ENCODE results near the gene MYO10. TPM values are rescaled to one million over a fixed set of nuclear protein-coding genes. Genes with fewer than 3 reads are reported as not detected.

The MYO10 gene
- total and polyA plus RNA-seq, 2 donors (not counting 3 experiments of a cell fraction or from before 2014, with no cell fraction given) = 36.0 to 148 TPM

- ChIA-PET CTCF (interaction anchor here (0.8 to 2.3 kb wide), 3 partner anchors 9 to 347 kb away, joined by 3 to 7 read pairs (median 5); no protein-coding TSS in a partner anchor), POLR2A (interaction anchor here (0.7 kb wide), 1 partner anchor 41 kb away, joined by 3 read pairs; no protein-coding TSS in a partner anchor)
- no peak overlapping the region for H3K4me3 ChIP-seq (replicated peaks in 1 of 3; ENCODE audit: insufficient read depth in 1 of 3, low read depth in 1 of 3, low read length in 3 of 3)
- H3K36me3 ChIP-seq (ENCODE audit: control insufficient read depth in 2 of 2, extremely low read depth in 1 of 2, insufficient read depth in 2 of 2, low read length in 2 of 2) = peaks cover 0 to 5% of the 10 kb centered on the region in 2 experiments
- no peak overlapping the region for H3K9ac ChIP-seq (replicated peaks; ENCODE audit: extremely low read depth, insufficient read depth, low read length)
- intact Hi-C loops (cut with micrococcal nuclease) (no loop called here), dilution Hi-C loops (cut with MboI; ENCODE audit: extremely low pct_ligation_motif_present, low sequenced_read_pairs) (no loop called here)
- TF ChIP-seq JUN (IDR thresholded peaks at IDR 0.05; ENCODE audit: borderline replicate concordance, insufficient read depth, insufficient read length, low read depth) (no peak), GATA2 (IDR thresholded peaks at IDR 0.05; ENCODE audit: insufficient read depth, insufficient read length, low read depth, low read length) (no peak), POLR2AphosphoS5 (IDR thresholded peaks at IDR 0.05; ENCODE audit: insufficient read depth, low read depth, low read length) (no peak)
- TF ChIP-seq, protein P1, sequence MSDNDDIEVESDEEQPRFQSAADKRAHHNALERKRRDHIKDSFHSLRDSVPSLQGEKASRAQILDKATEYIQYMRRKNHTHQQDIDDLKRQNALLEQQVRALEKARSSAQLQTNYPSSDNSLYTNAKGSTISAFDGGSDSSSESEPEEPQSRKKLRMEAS (IDR thresholded peaks at IDR 0.05; ENCODE audit: insufficient read depth, insufficient read length) = no peak
- H3K27ac ChIP-seq (ENCODE audit: insufficient read depth, low read depth, low read length) = no peak overlapping the region
- H3K79me2 ChIP-seq (ENCODE audit: control insufficient read depth, insufficient read depth, low read length) = peaks cover 97% of the 10 kb centered on the region
- BruUV-seq (replicated peaks) = no TSS peak
- H3K4me2 ChIP-seq (ENCODE audit: insufficient read depth, low read length) = no peak overlapping the region
- H3K9me3 ChIP-seq (replicated peaks; ENCODE audit: control insufficient read depth, insufficient read depth, low read length) = no peaks in the 10 kb centered on the region
- no peaks in the 10 kb centered on the region for H3K9me1 ChIP-seq (replicated peaks; ENCODE audit: control insufficient read depth, extremely low read depth, insufficient read depth, low read length)
- peaks cover 27% of the 10 kb centered on the region for H4K20me1 ChIP-seq (replicated peaks; ENCODE audit: control insufficient read depth, extremely low read depth, insufficient read depth, low read length)
- H3K4me1 ChIP-seq (ENCODE audit: control insufficient read depth, extremely low read depth, insufficient read depth, low read length) = peaks cover 3% of the 10 kb centered on the region
- H2AFZ ChIP-seq (ENCODE audit: low read depth, low read length) = no peak overlapping the region
- FAIRE-seq = no peak
- DNase-seq (ENCODE audit: low read depth, low spot score) = no peak
- H3K27me3 ChIP-seq (ENCODE audit: control insufficient read depth in 2 of 2, insufficient read depth in 2 of 2, low read length in 2 of 2) = no peaks in the 10 kb centered on the region
These were observed 93.2 kb downstream of the MYO10 start for GRCh38 chr5:16842896-16843295.

- TF ChIP-seq JUN (IDR thresholded peaks at IDR 0.05; ENCODE audit: borderline replicate concordance, insufficient read depth, insufficient read length, low read depth) (no peak), FOS (IDR thresholded peaks at IDR 0.05; ENCODE audit: borderline replicate concordance, insufficient read depth, low read length) (no peak), MYC (IDR thresholded peaks at IDR 0.05; ENCODE audit: low read depth, low read length) (no peak)
- TF ChIP-seq, protein P1 (IDR thresholded peaks at IDR 0.05; ENCODE audit: insufficient read depth, insufficient read length) = no peak
- dilution Hi-C loops (cut with MboI; ENCODE audit: extremely low pct_ligation_motif_present, low sequenced_read_pairs) (no loop called here), intact Hi-C loops (cut with micrococcal nuclease) (no loop called here)
- Histone ChIP-seq H2AFZ (ENCODE audit: low read depth, low read length) (no peak overlapping the region), H3K4me1 (ENCODE audit: control insufficient read depth, extremely low read depth, insufficient read depth, low read length) (peaks cover 3% of the 10 kb centered on the region), H3K36me3 (ENCODE audit: control insufficient read depth in 2 of 2, extremely low read depth in 1 of 2, insufficient read depth in 2 of 2, low read length in 2 of 2) (peaks cover 0 to 5% of the 10 kb centered on the region in 2 experiments), H3K9me1 (replicated peaks; ENCODE audit: control insufficient read depth, extremely low read depth, insufficient read depth, low read length) (no peaks in the 10 kb centered on the region), H3K9ac (replicated peaks; ENCODE audit: extremely low read depth, insufficient read depth, low read length) (no peak overlapping the region), H3K9me3 (replicated peaks; ENCODE audit: control insufficient read depth, insufficient read depth, low read length) (no peaks in the 10 kb centered on the region), H3K27ac (ENCODE audit: insufficient read depth, low read depth, low read length) (no peak overlapping the region), H4K20me1 (replicated peaks; ENCODE audit: control insufficient read depth, extremely low read depth, insufficient read depth, low read length) (peaks cover 33% of the 10 kb centered on the region), H3K4me2 (ENCODE audit: insufficient read depth, low read length) (no peak overlapping the region), H3K4me3 (replicated peaks in 1 of 3; ENCODE audit: insufficient read depth in 1 of 3, low read depth in 1 of 3, low read length in 3 of 3) (no peak overlapping the region), H3K27me3 (ENCODE audit: control insufficient read depth in 2 of 2, insufficient read depth in 2 of 2, low read length in 2 of 2) (no peaks in the 10 kb centered on the region), H3K79me2 (ENCODE audit: control insufficient read depth, insufficient read depth, low read length) (peaks cover 99% of the 10 kb centered on the region)
- ChIA-PET POLR2A (no interaction called here), CTCF (interaction anchor here (0.8 to 2.3 kb wide), 4 partner anchors 14 to 349 kb away, joined by 3 to 8 read pairs (median 6); no protein-coding TSS in a partner anchor)
- peak; percentile 39 for DNase-seq (ENCODE audit: low read depth, low spot score)
- peak; percentile 26 for FAIRE-seq
- no TSS peak for BruUV-seq (replicated peaks)
These were observed 94.7 kb downstream of the MYO10 start for GRCh38 chr5:16841416-16841815.
